GM12878 (cell line): Measurements from ENCODE around the gene MOGAT3. TPM values are rescaled to one million over a fixed set of nuclear protein-coding genes. Genes with fewer than 3 reads are reported as not detected.

ENCODE experiments used
- BHLHE40 ChIP-seq, 2 experiments: fragments of 450-650 bp in 1 of 2; IDR thresholded peaks; 2 replicates each; pipeline ENCODE4 v1.6.1; 2011 to 2017; ENCODE audit warnings: low read depth in 2 of 2, borderline replicate concordance in 1 of 2, improper control_type of control experiment in 1 of 2, low read length in 1 of 2, mild to moderate bottlenecking in 1 of 2
- CBX3 ChIP-seq: fragments of 200-600 bp; sonication (generic); IDR thresholded peaks from 2 replicates; pipeline ENCODE4 v1.6.1; 2016; ENCODE audit warnings: low read depth, borderline replicate concordance
- CEBPB ChIP-seq, 2 experiments: fragments of 150-350 bp in 1 of 2; IDR thresholded peaks; 2 replicates each; pipeline ENCODE4 v1.6.1; 2012 to 2014; ENCODE audit warnings: low read depth in 2 of 2, low read length in 2 of 2, borderline replicate concordance in 1 of 2, inconsistent platforms in 1 of 2
- GABPA ChIP-seq: IDR thresholded peaks from 2 replicates; pipeline ENCODE4 v1.6.1; 2014; ENCODE audit warnings: antibody characterized with exemption, low read depth, mild to moderate bottlenecking, inconsistent platforms
- HCFC1 ChIP-seq: fragments of 150-350 bp; IDR thresholded peaks from 2 replicates; pipeline ENCODE4 v1.6.1; 2014; ENCODE audit warnings: low read length
- IKZF1 ChIP-seq: fragments of 450-650 bp; conservative IDR thresholded peaks from 2 replicates; pipeline ENCODE4 v1.6.1; 2017; ENCODE audit warnings: antibody characterized with exemption, mild to moderate bottlenecking
- MEF2B ChIP-seq: fragments of 450-650 bp; IDR thresholded peaks from 2 replicates; pipeline ENCODE4 v1.6.1; 2018; ENCODE audit warnings: mild to moderate bottlenecking, moderate library complexity; ENCODE audit not compliant: partially characterized antibody, poor library complexity, severe bottlenecking
- NR2C1 ChIP-seq: fragments of 450-650 bp; IDR thresholded peaks from 2 replicates; pipeline ENCODE4 v1.6.1; 2017; ENCODE audit warnings: antibody characterized with exemption, mild to moderate bottlenecking, moderate library complexity
- NRF1 ChIP-seq: conservative IDR thresholded peaks from 2 replicates; pipeline ENCODE4 v1.6.1; 2011; ENCODE audit warnings: mild to moderate bottlenecking, low read depth, low read length, improper control_type of control experiment
- POLR2A ChIP-seq: IDR thresholded peaks from 2 replicates; pipeline ENCODE4 v1.6.1; 2011; ENCODE audit warnings: low read depth, mild to moderate bottlenecking, low read length
- POLR2AphosphoS5 ChIP-seq: IDR thresholded peaks from 2 replicates; pipeline ENCODE4 v1.6.1; 2011; ENCODE audit warnings: mild to moderate bottlenecking, low read length, inconsistent platforms
- RB1 ChIP-seq: fragments of 450-650 bp; formaldehyde crosslinking; IDR thresholded peaks from 2 replicates; pipeline ENCODE4 v1.6.1; 2017; ENCODE audit warnings: mild to moderate bottlenecking, borderline replicate concordance
- RELA ChIP-seq: fragments of 450-650 bp; IDR thresholded peaks from 2 replicates; pipeline ENCODE4 v1.8.0; 2014; ENCODE audit warnings: borderline replicate concordance; ENCODE audit not compliant: partially characterized antibody
- SMAD1 ChIP-seq: fragments of 450-650 bp; IDR thresholded peaks from 2 replicates; pipeline ENCODE4 v1.6.1; 2018; ENCODE audit warnings: mild to moderate bottlenecking, low read depth; ENCODE audit not compliant: partially characterized antibody
- SMARCA5 ChIP-seq: fragments of 450-650 bp; IDR thresholded peaks from 2 replicates; pipeline ENCODE4 v1.6.1; 2017; ENCODE audit warnings: mild to moderate bottlenecking
- TBL1XR1 ChIP-seq: IDR thresholded peaks from 2 replicates; pipeline ENCODE4 v1.6.1; 2012; ENCODE audit warnings: low read depth, low read length, improper control_type of control experiment
- ZNF207 ChIP-seq: fragments of 450-650 bp; IDR thresholded peaks from 2 replicates; pipeline ENCODE4 v1.6.1; 2014; ENCODE audit warnings: antibody characterized with exemption, mild to moderate bottlenecking, borderline replicate concordance
- polyA plus RNA-seq, 11 experiments: library from polyadenylated mRNA; depleted of rRNA in 4 of 11; unstranded in 6 of 11; stranded (reverse) in 5 of 11; fragments of >200 nt; fragmentation: Nextera tagmentation in 4 of 11; fragmentation: Illumina TruSeq in 1 of 11; extraction: Ambion mirVana in 4 of 11; extraction: Trizol in 1 of 11; gene quantifications; 1 replicate in 1 of 11; 2 replicates in 10 of 11; pipeline versions ENCODE4 v1.2.1 to v1.2.3, GENCODE V29; 2011 to 2016; ENCODE audit warnings: inconsistent platforms in 2 of 11, missing spikeins in 2 of 11, low read depth in 1 of 11
- total RNA-seq, 4 experiments: library from RNA; depleted of rRNA in 3 of 4; stranded (reverse); fragments of >200 nt in 3 of 4; fragmentation: Illumina TruSeq in 1 of 4; extraction: Trizol in 1 of 4; gene quantifications; 2 replicates each; pipeline versions ENCODE4 v1.2.1 to v1.2.3, GENCODE V29; 2013 to 2021
- TF ChIP-seq, protein P1 (sequence below): fragments of 450-650 bp; formaldehyde crosslinking; IDR thresholded peaks from 2 replicates; pipeline ENCODE4 v1.5.0; 2022; ENCODE audit warnings: mild to moderate bottlenecking, missing genetic modification characterization
- TF ChIP-seq, protein P2 (sequence below): fragments of 450-650 bp; IDR thresholded peaks from 2 replicates; pipeline ENCODE4 v1.6.1; 2016; ENCODE audit warnings: mild to moderate bottlenecking
- TF ChIP-seq, protein P3 (sequence below): IDR thresholded peaks from 2 replicates; pipeline ENCODE4 v1.6.1; 2012; ENCODE audit warnings: low read depth, low read length, improper control_type of control experiment
- TF ChIP-seq, protein P4 (sequence below): fragments of 450-650 bp; IDR thresholded peaks from 2 replicates; pipeline ENCODE4 v1.6.1; 2017; ENCODE audit warnings: mild to moderate bottlenecking, moderate library complexity

The MOGAT3 gene
- total and polyA plus RNA-seq, 10 of the 15 experiments (the other 5 are each of a cell fraction or from before 2014, with no cell fraction given) = 0.11 TPM; not detected in 9

DNA sequence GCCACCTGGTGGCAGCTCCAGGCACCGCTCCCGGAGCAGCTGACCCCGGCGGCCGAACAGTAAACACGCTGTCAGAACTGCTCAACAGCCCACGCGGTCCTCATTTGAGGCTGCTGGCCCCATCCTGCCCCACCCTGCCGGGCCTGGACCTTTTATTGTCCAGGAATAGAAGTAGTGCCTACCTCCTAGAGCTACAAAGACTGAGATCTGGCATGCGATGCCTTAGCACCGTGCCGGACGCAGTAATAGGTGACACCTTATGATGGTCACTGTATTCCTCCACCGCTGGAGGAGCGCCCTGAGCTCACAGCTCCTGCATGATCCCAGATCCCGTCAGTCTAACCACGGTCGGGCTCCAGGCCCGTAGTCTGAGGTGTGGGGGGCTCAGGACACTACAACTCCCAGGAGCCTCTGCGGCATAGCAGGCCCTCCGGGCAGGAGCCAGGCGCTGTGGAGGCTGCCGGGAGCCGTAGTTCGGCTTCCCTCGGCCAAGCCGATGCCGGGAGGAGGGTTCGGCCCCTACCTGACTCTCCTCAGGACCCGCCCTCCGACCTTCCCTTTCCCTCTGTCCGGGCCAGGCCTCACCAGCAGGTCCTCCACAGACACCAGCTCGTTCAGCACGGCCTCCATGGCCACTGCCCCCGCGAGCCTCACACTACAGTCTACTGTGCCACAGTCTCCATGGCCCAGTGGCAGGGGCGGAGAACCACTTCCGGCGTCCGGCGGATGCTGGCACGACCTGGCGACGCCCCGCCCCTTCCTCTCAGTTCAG, 43.7 kb upstream of the MOGAT3 start, which contains the start of gene FIS1 (continued):
- TF ChIP-seq RB1 (peak; percentile 53; the same call in 1 of the 2 replicates), HCFC1 (peak; percentile 95), RELA (peak; percentile 35), GABPA (peak; percentile 90), CEBPB (IDR thresholded peaks at IDR 0.05; ENCODE audit: borderline replicate concordance in 1 of 2, low read depth in 2 of 2, low read length in 2 of 2) (no peak), POLR2AphosphoS5 (peak; percentile 83), NRF1 (no peak), TBL1XR1 (peak; percentile 21), POLR2A (peak; percentile 94), ZNF207 (peak; percentile 83), NR2C1 (peak; percentile 79), MEF2B (no peak), SMAD1 (no peak), IKZF1 (peak; percentile 97), BHLHE40 (IDR thresholded peaks at IDR 0.05; ENCODE audit: borderline replicate concordance in 1 of 2, low read depth in 2 of 2, low read length in 1 of 2) (peak; percentile 43 to 60; a peak in 2 of 4 replicates), SMARCA5 (peak; percentile 11; the same call in 1 of the 2 replicates), CBX3 (no peak)
- TF ChIP-seq, protein P1, sequence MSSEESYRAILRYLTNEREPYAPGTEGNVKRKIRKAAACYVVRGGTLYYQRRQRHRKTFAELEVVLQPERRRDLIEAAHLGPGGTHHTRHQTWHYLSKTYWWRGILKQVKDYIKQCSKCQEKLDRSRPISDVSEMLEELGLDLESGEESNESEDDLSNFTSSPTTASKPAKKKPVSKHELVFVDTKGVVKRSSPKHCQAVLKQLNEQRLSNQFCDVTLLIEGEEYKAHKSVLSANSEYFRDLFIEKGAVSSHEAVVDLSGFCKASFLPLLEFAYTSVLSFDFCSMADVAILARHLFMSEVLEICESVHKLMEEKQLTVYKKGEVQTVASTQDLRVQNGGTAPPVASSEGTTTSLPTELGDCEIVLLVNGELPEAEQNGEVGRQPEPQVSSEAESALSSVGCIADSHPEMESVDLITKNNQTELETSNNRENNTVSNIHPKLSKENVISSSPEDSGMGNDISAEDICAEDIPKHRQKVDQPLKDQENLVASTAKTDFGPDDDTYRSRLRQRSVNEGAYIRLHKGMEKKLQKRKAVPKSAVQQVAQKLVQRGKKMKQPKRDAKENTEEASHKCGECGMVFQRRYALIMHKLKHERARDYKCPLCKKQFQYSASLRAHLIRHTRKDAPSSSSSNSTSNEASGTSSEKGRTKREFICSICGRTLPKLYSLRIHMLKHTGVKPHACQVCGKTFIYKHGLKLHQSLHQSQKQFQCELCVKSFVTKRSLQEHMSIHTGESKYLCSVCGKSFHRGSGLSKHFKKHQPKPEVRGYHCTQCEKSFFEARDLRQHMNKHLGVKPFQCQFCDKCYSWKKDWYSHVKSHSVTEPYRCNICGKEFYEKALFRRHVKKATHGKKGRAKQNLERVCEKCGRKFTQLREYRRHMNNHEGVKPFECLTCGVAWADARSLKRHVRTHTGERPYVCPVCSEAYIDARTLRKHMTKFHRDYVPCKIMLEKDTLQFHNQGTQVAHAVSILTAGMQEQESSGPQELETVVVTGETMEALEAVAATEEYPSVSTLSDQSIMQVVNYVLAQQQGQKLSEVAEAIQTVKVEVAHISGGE (CRISPR knock-in tag) = peak; percentile 49; the same call in 1 of the 2 replicates
- TF ChIP-seq, protein P2, sequence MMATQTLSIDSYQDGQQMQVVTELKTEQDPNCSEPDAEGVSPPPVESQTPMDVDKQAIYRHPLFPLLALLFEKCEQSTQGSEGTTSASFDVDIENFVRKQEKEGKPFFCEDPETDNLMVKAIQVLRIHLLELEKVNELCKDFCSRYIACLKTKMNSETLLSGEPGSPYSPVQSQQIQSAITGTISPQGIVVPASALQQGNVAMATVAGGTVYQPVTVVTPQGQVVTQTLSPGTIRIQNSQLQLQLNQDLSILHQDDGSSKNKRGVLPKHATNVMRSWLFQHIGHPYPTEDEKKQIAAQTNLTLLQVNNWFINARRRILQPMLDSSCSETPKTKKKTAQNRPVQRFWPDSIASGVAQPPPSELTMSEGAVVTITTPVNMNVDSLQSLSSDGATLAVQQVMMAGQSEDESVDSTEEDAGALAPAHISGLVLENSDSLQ = peak; percentile 30
- TF ChIP-seq, protein P3, sequence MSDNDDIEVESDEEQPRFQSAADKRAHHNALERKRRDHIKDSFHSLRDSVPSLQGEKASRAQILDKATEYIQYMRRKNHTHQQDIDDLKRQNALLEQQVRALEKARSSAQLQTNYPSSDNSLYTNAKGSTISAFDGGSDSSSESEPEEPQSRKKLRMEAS = peak; percentile 76
- TF ChIP-seq, protein P4, sequence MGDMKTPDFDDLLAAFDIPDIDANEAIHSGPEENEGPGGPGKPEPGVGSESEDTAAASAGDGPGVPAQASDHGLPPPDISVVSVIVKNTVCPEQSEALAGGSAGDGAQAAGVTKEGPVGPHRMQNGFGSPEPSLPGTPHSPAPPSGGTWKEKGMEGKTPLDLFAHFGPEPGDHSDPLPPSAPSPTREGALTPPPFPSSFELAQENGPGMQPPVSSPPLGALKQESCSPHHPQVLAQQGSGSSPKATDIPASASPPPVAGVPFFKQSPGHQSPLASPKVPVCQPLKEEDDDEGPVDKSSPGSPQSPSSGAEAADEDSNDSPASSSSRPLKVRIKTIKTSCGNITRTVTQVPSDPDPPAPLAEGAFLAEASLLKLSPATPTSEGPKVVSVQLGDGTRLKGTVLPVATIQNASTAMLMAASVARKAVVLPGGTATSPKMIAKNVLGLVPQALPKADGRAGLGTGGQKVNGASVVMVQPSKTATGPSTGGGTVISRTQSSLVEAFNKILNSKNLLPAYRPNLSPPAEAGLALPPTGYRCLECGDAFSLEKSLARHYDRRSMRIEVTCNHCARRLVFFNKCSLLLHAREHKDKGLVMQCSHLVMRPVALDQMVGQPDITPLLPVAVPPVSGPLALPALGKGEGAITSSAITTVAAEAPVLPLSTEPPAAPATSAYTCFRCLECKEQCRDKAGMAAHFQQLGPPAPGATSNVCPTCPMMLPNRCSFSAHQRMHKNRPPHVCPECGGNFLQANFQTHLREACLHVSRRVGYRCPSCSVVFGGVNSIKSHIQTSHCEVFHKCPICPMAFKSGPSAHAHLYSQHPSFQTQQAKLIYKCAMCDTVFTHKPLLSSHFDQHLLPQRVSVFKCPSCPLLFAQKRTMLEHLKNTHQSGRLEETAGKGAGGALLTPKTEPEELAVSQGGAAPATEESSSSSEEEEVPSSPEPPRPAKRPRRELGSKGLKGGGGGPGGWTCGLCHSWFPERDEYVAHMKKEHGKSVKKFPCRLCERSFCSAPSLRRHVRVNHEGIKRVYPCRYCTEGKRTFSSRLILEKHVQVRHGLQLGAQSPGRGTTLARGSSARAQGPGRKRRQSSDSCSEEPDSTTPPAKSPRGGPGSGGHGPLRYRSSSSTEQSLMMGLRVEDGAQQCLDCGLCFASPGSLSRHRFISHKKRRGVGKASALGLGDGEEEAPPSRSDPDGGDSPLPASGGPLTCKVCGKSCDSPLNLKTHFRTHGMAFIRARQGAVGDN = peak; percentile 85
